ENCODE measurements around the gene STAT6.

- TF ChIP-seq, protein P1, sequence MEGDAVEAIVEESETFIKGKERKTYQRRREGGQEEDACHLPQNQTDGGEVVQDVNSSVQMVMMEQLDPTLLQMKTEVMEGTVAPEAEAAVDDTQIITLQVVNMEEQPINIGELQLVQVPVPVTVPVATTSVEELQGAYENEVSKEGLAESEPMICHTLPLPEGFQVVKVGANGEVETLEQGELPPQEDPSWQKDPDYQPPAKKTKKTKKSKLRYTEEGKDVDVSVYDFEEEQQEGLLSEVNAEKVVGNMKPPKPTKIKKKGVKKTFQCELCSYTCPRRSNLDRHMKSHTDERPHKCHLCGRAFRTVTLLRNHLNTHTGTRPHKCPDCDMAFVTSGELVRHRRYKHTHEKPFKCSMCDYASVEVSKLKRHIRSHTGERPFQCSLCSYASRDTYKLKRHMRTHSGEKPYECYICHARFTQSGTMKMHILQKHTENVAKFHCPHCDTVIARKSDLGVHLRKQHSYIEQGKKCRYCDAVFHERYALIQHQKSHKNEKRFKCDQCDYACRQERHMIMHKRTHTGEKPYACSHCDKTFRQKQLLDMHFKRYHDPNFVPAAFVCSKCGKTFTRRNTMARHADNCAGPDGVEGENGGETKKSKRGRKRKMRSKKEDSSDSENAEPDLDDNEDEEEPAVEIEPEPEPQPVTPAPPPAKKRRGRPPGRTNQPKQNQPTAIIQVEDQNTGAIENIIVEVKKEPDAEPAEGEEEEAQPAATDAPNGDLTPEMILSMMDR (IDR thresholded peaks at IDR 0.05; ENCODE audit: control extremely low read depth in 1 of 3, insufficient read depth in 1 of 3, low read depth in 1 of 3, low read length in 3 of 3) = no peak
- TF ChIP-seq, protein P2, sequence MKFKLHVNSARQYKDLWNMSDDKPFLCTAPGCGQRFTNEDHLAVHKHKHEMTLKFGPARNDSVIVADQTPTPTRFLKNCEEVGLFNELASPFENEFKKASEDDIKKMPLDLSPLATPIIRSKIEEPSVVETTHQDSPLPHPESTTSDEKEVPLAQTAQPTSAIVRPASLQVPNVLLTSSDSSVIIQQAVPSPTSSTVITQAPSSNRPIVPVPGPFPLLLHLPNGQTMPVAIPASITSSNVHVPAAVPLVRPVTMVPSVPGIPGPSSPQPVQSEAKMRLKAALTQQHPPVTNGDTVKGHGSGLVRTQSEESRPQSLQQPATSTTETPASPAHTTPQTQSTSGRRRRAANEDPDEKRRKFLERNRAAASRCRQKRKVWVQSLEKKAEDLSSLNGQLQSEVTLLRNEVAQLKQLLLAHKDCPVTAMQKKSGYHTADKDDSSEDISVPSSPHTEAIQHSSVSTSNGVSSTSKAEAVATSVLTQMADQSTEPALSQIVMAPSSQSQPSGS (IDR thresholded peaks at IDR 0.05; ENCODE audit: low read length) = no peak
- TF ChIP-seq, protein P3, sequence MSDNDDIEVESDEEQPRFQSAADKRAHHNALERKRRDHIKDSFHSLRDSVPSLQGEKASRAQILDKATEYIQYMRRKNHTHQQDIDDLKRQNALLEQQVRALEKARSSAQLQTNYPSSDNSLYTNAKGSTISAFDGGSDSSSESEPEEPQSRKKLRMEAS (IDR thresholded peaks at IDR 0.05) = no peak
- TF ChIP-seq POLR2AphosphoS5 (IDR thresholded peaks at IDR 0.05; ENCODE audit: low read depth, low read length) (no peak), ASH2L (IDR thresholded peaks at IDR 0.05; ENCODE audit: low read length) (no peak)
These were observed 6.8 kb downstream of the STAT6 start for GRCh38 chr12:57104292-57104910.

All from H1 (cell line).